BE2C (cell line): ENCODE data around the gene PPM1H.

Experiments used
- DNase-seq: peaks from one replicate; pipeline ENCODE4 v3.0.0-alpha.2; 2020
- H3K27me3 ChIP-seq: fragments of 250-450 bp; sonication (Bioruptor Pico); 2 replicates; pipeline ENCODE4 v1.5.1; 2020; ENCODE audit warnings: mild to moderate bottlenecking
- H3K36me3 ChIP-seq: fragments of 250-450 bp; sonication (Bioruptor Pico); 2 replicates; pipeline ENCODE4 v1.5.1; 2020; ENCODE audit warnings: mild to moderate bottlenecking
- H3K4me1 ChIP-seq: fragments of 250-450 bp; sonication (Bioruptor Pico); 2 replicates; pipeline ENCODE4 v1.5.1; 2020
- H3K4me3 ChIP-seq: 2 replicates; pipeline ENCODE4 v1.5.1; 2011; ENCODE audit warnings: low read depth, low read length
- H3K9me3 ChIP-seq: fragments of 250-450 bp; sonication (Bioruptor Pico); 2 replicates; pipeline ENCODE4 v1.5.1; 2020
- CTCF ChIP-seq: IDR thresholded peaks from 2 replicates; pipeline ENCODE4 v1.5.1; 2012; ENCODE audit warnings: mild to moderate bottlenecking, low read depth, low read length

Gene PPM1H

GRCh38 chr12:62653304-62653703 is 281.6 kb downstream of the PPM1H start:
- TF ChIP-seq CTCF: no peak
- Histone ChIP-seq H3K4me3 (no peak overlapping the region), H3K9me3 (no peaks in the 10 kb centered on the region), H3K27me3 (no peaks in the 10 kb centered on the region), H3K36me3 (no peaks in the 10 kb centered on the region), H3K4me1 (no peaks in the 10 kb centered on the region)
- DNase-seq: no peak

- no peaks in the 10 kb centered on the region for H3K36me3 ChIP-seq
- no peak overlapping the region for H3K4me3 ChIP-seq
- no peak for DNase-seq
- no peaks in the 10 kb centered on the region for H3K4me1 ChIP-seq
- no peak for TF ChIP-seq CTCF
- H3K9me3 ChIP-seq: no peaks in the 10 kb centered on the region
- no peaks in the 10 kb centered on the region for H3K27me3 ChIP-seq
These were observed 283.8 kb downstream of the PPM1H start for GRCh38 chr12:62651138-62651537.

- no peak for DNase-seq
These were observed 285.4 kb downstream of the PPM1H start for GRCh38 chr12:62649412-62650138.

GRCh38 chr12:62647586-62647985 is 287.4 kb downstream of the PPM1H start:
- 0 out of 2 replicates have a peak, but pooled peaks cover 3% of the 10 kb centered on the region for H3K27me3 ChIP-seq
- H3K9me3 ChIP-seq: no peaks in the 10 kb centered on the region
- DNase-seq: no peak
- H3K4me1 ChIP-seq: no peaks in the 10 kb centered on the region
- TF ChIP-seq CTCF: no peak
- H3K36me3 ChIP-seq: no peaks in the 10 kb centered on the region
- H3K4me3 ChIP-seq: no peak overlapping the region

More at GRCh38 chr12:62649412-62650138, 285.4 kb downstream of the PPM1H start:
- Histone ChIP-seq H3K4me1 (no peaks in the 10 kb centered on the region), H3K36me3 (no peaks in the 10 kb centered on the region), H3K27me3 (0 out of 2 replicates have a peak, but pooled peaks cover 2% of the 10 kb centered on the region), H3K4me3 (no peak overlapping the region), H3K9me3 (no peaks in the 10 kb centered on the region)
- TF ChIP-seq CTCF: no peak

GRCh38 chr12:62646566-62646965 is 288.4 kb downstream of the PPM1H start:
- no peaks in the 10 kb centered on the region for H3K9me3 ChIP-seq
- no peak for DNase-seq
- H3K36me3 ChIP-seq: no peaks in the 10 kb centered on the region
- H3K4me3 ChIP-seq: no peak overlapping the region
- 0 out of 2 replicates have a peak, but pooled peaks cover 3% of the 10 kb centered on the region for H3K27me3 ChIP-seq
- no peaks in the 10 kb centered on the region for H3K4me1 ChIP-seq
- no peak for TF ChIP-seq CTCF

- Histone ChIP-seq H3K4me3 (no peak overlapping the region), H3K4me1 (no peaks in the 10 kb centered on the region), H3K9me3 (no peaks in the 10 kb centered on the region), H3K27me3 (0 out of 2 replicates have a peak, but pooled peaks cover 3% of the 10 kb centered on the region), H3K36me3 (no peaks in the 10 kb centered on the region)
- no peak for TF ChIP-seq CTCF
- no peak for DNase-seq
These were observed 291.5 kb downstream of the PPM1H start for GRCh38 chr12:62643486-62643885.
